HEK293T (cell line): ENCODE results near the gene CORO6.
"Not testable (repeated sequence)": the region's sequence is repeated elsewhere in the genome, so short reads cannot be mapped to it uniquely, and the experiment has no call there.

ENCODE experiments used
- CTCF ChIA-PET: fragments of 350-600 bp; formaldehyde crosslinking; extraction: SDS; loops from one replicate; lab custom pipeline; 2021; ENCODE audit warnings: antibody characterized with exemption, inconsistent platforms; lab: Yijun Ruan, JAX
- POLR2A ChIA-PET: fragments of 350-600 bp; formaldehyde crosslinking; extraction: SDS; loops from one replicate; lab custom pipeline; 2020; ENCODE audit warnings: antibody characterized with exemption, inconsistent platforms; lab: Yijun Ruan, JAX
- DNase-seq: peaks from one replicate; pipeline ENCODE4 v3.0.0; 2012; ENCODE audit warnings: mixed read lengths; ENCODE audit errors: extremely low spot score
- ARNT ChIP-seq: fragments of 450-650 bp; IDR thresholded peaks from 2 replicates; pipeline ENCODE4 v1.6.1; 2017; ENCODE audit warnings: mild to moderate bottlenecking
- BHLHE40 ChIP-seq: fragments of 450-650 bp; IDR thresholded peaks from 2 replicates; pipeline ENCODE4 v1.6.1; 2016; ENCODE audit warnings: mild to moderate bottlenecking, moderate library complexity, borderline replicate concordance
- CTBP1 ChIP-seq: fragments of 450-650 bp; IDR thresholded peaks from 2 replicates; pipeline ENCODE4 v1.6.1; 2016; ENCODE audit warnings: borderline replicate concordance
- ELF4 ChIP-seq: fragments of 450-650 bp; IDR thresholded peaks from 2 replicates; pipeline ENCODE4 v1.6.1; 2017; ENCODE audit warnings: antibody characterized with exemption
- FOXA1 ChIP-seq: fragments of 450-650 bp; IDR thresholded peaks from 2 replicates; pipeline ENCODE4 v1.6.1; 2016; ENCODE audit warnings: mild to moderate bottlenecking
- FOXK2 ChIP-seq: fragments of 450-650 bp; IDR thresholded peaks from 2 replicates; pipeline ENCODE4 v1.6.1; 2016; ENCODE audit warnings: mild to moderate bottlenecking
- FOXM1 ChIP-seq: fragments of 450-650 bp; IDR thresholded peaks from 2 replicates; pipeline ENCODE4 v1.6.1; 2017; ENCODE audit warnings: mild to moderate bottlenecking, borderline replicate concordance
- HDGF ChIP-seq: fragments of 450-650 bp; IDR thresholded peaks from 2 replicates; pipeline ENCODE4 v1.6.1; 2017; ENCODE audit warnings: antibody characterized with exemption, borderline replicate concordance
- L3MBTL2 ChIP-seq: fragments of 450-650 bp; conservative IDR thresholded peaks from 2 replicates; pipeline ENCODE4 v1.6.1; 2016; ENCODE audit warnings: mild to moderate bottlenecking
- LEF1 ChIP-seq: fragments of 450-650 bp; IDR thresholded peaks from 2 replicates; pipeline ENCODE4 v1.6.1; 2017; ENCODE audit warnings: mild to moderate bottlenecking, borderline replicate concordance
- NFRKB ChIP-seq: fragments of 450-650 bp; IDR thresholded peaks from 2 replicates; pipeline ENCODE4 v1.6.1; 2016; ENCODE audit warnings: mild to moderate bottlenecking, moderate library complexity
- SP1 ChIP-seq: fragments of 450-650 bp; IDR thresholded peaks from 2 replicates; pipeline ENCODE4 v1.6.1; 2017
- SUZ12 ChIP-seq: fragments of 450-650 bp; IDR thresholded peaks from 2 replicates; pipeline ENCODE4 v1.6.1; 2016; ENCODE audit warnings: mild to moderate bottlenecking
- TARDBP ChIP-seq: fragments of 450-650 bp; IDR thresholded peaks from 2 replicates; pipeline ENCODE4 v1.6.1; 2016
- ZNF384 ChIP-seq: fragments of 450-650 bp; IDR thresholded peaks from 2 replicates; pipeline ENCODE4 v1.6.1; 2016
- TF ChIP-seq, protein P1 (sequence below): fragments of 450-650 bp; IDR thresholded peaks from 2 replicates; pipeline ENCODE4 v1.6.1; 2016

CORO6 gene

DNA sequence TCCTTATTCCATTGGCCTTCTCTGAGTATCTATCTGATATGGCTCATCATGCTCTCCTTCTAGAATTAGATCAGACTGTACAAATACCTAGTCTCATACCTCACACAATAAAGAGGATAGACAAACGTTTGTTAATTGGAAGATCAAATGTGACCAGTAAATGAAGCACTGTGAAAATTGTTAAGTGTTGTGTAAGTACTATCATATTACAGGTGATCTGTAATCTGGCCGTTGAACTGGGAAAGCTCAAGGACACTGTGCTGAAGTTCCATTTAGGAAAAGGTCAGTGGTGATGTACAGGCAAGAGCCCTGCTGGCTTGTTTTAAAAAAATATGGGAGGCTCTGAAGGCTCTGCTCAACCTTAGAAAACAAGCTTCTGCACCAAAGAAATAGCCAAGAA lies 38.5 kb upstream of the CORO6 start:
- ChIA-PET CTCF (no interaction called here), POLR2A (no interaction called here)
- DNase-seq, result no peak
- TF ChIP-seq ARNT (no peak), FOXK2 (no peak), ELF4 (no peak), HDGF (no peak), FOXA1 (no peak)

DNA sequence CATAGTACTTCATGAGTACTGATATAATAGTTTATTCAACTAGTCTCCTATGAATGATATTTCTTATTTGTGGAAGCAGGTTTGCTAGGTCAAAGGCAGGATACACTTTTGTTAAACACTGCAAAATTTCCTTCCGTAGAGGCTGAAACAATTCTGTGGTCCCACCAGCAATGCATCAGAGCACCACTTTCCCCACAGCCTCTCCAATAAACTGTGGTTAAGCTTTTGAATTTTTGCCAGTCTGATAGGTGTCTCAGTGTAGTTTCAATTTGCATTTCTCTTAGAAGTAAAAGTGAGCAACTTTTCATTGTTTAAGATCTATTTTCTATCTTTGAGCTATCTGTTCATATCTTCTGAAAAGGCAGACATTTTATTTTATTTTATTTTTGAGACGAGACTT lies 36.4 kb upstream of the CORO6 start:
- CTCF ChIA-PET, result no interaction called here
- TF ChIP-seq SP1 (no peak), SUZ12 (no peak), BHLHE40 (no peak), NFRKB (no peak), ARNT (no peak), TARDBP (no peak), FOXA1 (no peak), CTBP1 (no peak), FOXK2 (no peak), ELF4 (no peak), HDGF (no peak), L3MBTL2 (no peak)
- TF ChIP-seq, protein P1, sequence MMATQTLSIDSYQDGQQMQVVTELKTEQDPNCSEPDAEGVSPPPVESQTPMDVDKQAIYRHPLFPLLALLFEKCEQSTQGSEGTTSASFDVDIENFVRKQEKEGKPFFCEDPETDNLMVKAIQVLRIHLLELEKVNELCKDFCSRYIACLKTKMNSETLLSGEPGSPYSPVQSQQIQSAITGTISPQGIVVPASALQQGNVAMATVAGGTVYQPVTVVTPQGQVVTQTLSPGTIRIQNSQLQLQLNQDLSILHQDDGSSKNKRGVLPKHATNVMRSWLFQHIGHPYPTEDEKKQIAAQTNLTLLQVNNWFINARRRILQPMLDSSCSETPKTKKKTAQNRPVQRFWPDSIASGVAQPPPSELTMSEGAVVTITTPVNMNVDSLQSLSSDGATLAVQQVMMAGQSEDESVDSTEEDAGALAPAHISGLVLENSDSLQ, result no peak
- POLR2A ChIA-PET, result no interaction called here
- DNase-seq, result no peak

DNA sequence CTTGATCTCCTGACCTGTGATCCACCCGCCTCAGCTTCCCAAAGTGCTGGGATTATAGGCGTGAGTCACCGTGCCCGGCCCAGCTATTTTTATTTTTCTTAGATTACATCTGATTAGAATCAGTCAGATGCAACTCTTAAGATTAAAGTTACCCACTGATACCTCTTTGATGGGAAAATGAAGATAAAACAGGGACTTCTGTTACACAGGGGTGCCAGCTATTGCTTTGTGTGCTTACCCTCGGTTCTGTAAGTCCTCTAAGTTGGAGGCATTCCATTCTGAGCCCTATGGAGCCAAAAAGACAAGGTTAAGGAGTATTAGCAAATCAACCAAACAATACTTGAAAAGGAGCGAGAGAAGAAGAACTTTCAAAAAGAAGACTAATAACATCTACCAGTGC lies 32.6 kb upstream of the CORO6 start:
- POLR2A ChIA-PET, result no interaction called here
- CTCF ChIA-PET, result interaction anchor here (1.6 kb wide), 1 partner anchor 16 kb away, joined by 4 read pairs; no protein-coding TSS in a partner anchor
- DNase-seq, result no peak
- TF ChIP-seq L3MBTL2 (no peak), BHLHE40 (no peak)

DNA sequence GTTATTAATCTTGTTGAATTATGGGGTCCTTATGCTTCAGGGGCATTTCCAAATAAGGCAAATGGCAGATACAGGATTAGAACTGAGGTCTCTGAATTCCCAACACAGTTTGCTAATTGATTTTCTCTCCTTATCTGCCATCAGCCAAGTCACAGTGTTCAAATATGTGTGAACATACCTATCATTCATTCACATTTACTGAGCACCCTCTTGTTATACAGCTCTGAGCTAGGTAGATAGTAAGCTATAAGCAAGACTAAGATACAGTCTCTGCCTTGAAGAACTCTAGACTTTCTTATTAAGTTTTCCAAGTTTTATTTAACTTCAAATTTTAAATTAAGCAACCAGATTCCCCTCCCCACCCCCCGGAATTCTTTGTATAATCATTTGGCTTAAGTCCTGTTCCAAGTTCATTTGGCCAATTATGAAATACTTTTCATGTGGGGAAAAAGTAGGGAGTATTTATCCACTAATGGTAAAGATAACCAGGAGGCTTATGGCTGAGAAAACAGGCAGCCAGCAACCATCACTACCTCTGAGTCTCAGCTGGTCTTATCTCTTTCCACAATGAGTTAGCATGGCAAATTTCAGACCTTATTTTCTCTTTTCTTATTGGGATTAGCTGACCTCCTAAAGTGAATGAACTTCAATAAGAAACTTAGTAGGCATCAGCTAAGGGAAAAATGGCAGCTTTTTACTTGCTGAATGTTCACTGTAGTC lies 31.4 kb upstream of the CORO6 start:
- no peak for DNase-seq
- TF ChIP-seq L3MBTL2 (no peak), NFRKB (no peak), ARNT (no peak), SUZ12 (no peak), ELF4 (no peak), TARDBP (no peak), FOXM1 (no peak), HDGF (no peak), BHLHE40 (no peak)
- TF ChIP-seq, protein P1, result no peak
- ChIA-PET POLR2A (no interaction called here), CTCF (interaction anchor here (0.9 to 1.6 kb wide), 2 partner anchors 12 to 14 kb away, joined by 3 to 4 read pairs; no protein-coding TSS in a partner anchor)

DNA sequence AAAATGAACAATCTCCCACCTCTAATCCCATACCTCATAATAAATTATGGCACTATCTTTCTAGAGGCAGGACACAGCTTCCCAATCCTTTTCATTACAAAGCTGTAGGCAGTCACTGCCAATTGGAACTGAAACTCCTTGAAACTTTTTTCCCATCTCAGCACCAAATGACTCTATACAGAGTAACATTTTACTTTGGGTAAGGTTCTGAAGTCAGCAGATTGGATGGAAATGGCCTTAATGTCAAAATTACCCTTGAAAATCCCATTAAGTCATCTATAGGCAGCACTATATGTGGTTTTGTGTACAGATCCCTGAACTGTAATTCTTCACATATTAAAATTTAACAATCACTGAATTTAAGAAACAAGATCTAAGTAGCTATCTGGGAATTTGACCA lies 30.3 kb upstream of the CORO6 start:
- DNase-seq, result no peak
- ChIA-PET POLR2A (no interaction called here), CTCF (interaction anchor here (0.7 kb wide), 1 partner anchor 13 kb away, joined by 3 read pairs; no protein-coding TSS in a partner anchor)
- TF ChIP-seq FOXM1 (no peak), LEF1 (no peak), ARNT (no peak), L3MBTL2 (no peak), FOXK2 (no peak), SUZ12 (no peak), NFRKB (no peak), HDGF (no peak), SP1 (no peak), ZNF384 (no peak), BHLHE40 (no peak), TARDBP (no peak), FOXA1 (no peak), CTBP1 (no peak), ELF4 (no peak)
- TF ChIP-seq, protein P1, result no peak

DNA sequence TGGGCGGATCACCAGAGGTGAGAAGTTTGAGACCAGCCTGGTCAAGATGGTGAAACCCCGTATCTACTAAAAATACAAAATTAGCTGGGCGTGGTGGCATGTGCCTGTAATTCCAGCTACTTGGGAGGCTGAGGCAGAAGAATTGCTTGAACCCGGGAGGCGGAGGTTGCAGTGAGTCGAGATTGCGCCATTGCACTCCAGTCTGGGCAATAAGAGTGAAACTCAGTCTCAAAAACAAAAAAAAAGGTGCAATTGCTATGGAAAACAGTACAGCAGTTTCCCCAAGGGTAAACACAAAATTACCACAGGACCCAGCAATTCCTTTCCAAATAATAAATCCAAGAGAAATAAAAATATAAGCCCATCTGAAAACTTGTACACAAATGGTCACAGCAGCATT lies 29.2 kb upstream of the CORO6 start:
- CTCF ChIA-PET, DNase-seq, POLR2A ChIA-PET: not testable (repeated sequence)

DNA sequence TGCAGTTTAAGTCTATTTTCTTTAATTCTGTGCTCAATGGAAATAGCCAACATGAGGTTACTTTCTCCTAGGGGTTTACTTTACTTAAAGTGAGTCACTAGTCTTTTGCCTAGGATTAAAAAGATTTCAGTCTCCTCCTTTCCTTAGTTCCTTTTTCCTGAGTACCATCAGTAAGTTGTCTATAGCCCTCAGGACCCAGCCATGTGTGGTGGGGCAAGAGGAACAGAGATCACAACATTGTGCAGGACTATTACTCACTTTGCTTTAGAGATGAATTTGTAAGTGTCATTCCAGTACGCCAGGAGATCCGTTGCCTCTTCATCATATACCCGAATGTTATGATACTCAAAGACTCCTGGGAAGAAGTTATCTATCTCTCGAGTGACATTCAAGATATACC lies 27.7 kb upstream of the CORO6 start:
- ChIA-PET POLR2A (no interaction called here), CTCF (no interaction called here)
- DNase-seq, result no peak
- TF ChIP-seq CTBP1 (no peak), HDGF (no peak), L3MBTL2 (no peak), LEF1 (no peak)
- TF ChIP-seq, protein P1, result no peak
